ENCODE results near the gene AKAP13. TPM values are rescaled to one million over a fixed set of nuclear protein-coding genes. Genes with fewer than 3 reads are reported as not detected.

AKAP13 gene
- polyA plus RNA-seq, 1 donor from 2014 or later = 10.0 TPM

- no peak overlapping the region for H3K27ac ChIP-seq (ENCODE audit: low read length)
These were observed 259.5 kb downstream of the AKAP13 start for GRCh38 chr15:85639752-85640381.

GRCh38 chr15:85642065-85642692, 261.8 kb downstream of the AKAP13 start:
- no peak overlapping the region for H3K4me2 ChIP-seq (ENCODE audit: low read length)
- no peak overlapping the region for H3K9ac ChIP-seq (ENCODE audit: low read length)
- TF ChIP-seq RAD21 (conservative IDR thresholded peaks at IDR 0.05) (no peak), CTCF (IDR thresholded peaks at IDR 0.05; ENCODE audit: poor library complexity, severe bottlenecking) (no peak), SMC3 (conservative IDR thresholded peaks at IDR 0.05; ENCODE audit: poor library complexity) (no peak), EP300 (conservative IDR thresholded peaks at IDR 0.05; ENCODE audit: poor library complexity, severe bottlenecking) (no peak), MXI1 (conservative IDR thresholded peaks at IDR 0.05; ENCODE audit: poor library complexity, severe bottlenecking) (no peak), EZH2 (IDR thresholded peaks at IDR 0.05; ENCODE audit: borderline replicate concordance, insufficient read depth, low read length, poor library complexity, severe bottlenecking) (no peak)

More at GRCh38 chr15:85639752-85640381, 259.5 kb downstream of the AKAP13 start:
- Histone ChIP-seq H3K9me2 (ENCODE audit: insufficient read depth, low read length) (no peaks in the 10 kb centered on the region), H3K4me2 (ENCODE audit: low read length) (no peak overlapping the region), H4K20me1 (ENCODE audit: insufficient read depth) (no peaks in the 10 kb centered on the region), H2AFZ (ENCODE audit: low read depth, low read length) (no peak overlapping the region), H3K9me3 (ENCODE audit: low read length) (no peaks in the 10 kb centered on the region), H3K79me2 (replicated peaks; ENCODE audit: insufficient read depth, low read length) (peaks cover 5% of the 10 kb centered on the region), H3K9ac (ENCODE audit: low read length) (no peak overlapping the region), H3K27me3 (ENCODE audit: insufficient read depth, low read depth, low read length) (no peaks in the 10 kb centered on the region), H3K4me3 (ENCODE audit: low read length) (no peak overlapping the region), H3K36me3 (ENCODE audit: insufficient read depth, low read length) (no peaks in the 10 kb centered on the region), H3F3A (ENCODE audit: insufficient read depth, low read length, poor library complexity, severe bottlenecking) (no peaks in the 10 kb centered on the region)
- TF ChIP-seq REST (IDR thresholded peaks at IDR 0.05; ENCODE audit: borderline replicate concordance) (no peak), SMC3 (conservative IDR thresholded peaks at IDR 0.05; ENCODE audit: poor library complexity) (no peak), TAF1 (IDR thresholded peaks at IDR 0.05; ENCODE audit: low read depth) (no peak), MXI1 (conservative IDR thresholded peaks at IDR 0.05; ENCODE audit: poor library complexity, severe bottlenecking) (no peak), POLR2AphosphoS5 (IDR thresholded peaks at IDR 0.05) (no peak), RAD21 (conservative IDR thresholded peaks at IDR 0.05) (no peak), EZH2 (IDR thresholded peaks at IDR 0.05; ENCODE audit: borderline replicate concordance, insufficient read depth, low read length, poor library complexity, severe bottlenecking) (no peak), CTCF (IDR thresholded peaks at IDR 0.05; ENCODE audit: poor library complexity, severe bottlenecking) (no peak)

More at GRCh38 chr15:85642065-85642692, 261.8 kb downstream of the AKAP13 start:
- H3K4me3 ChIP-seq (ENCODE audit: low read length) = peak overlapping the region; percentile 7
- no peaks in the 10 kb centered on the region for H3K27me3 ChIP-seq (ENCODE audit: insufficient read depth, low read depth, low read length)
- no peak overlapping the region for H2AFZ ChIP-seq (ENCODE audit: low read depth, low read length)
- H3K36me3 ChIP-seq (ENCODE audit: insufficient read depth, low read length) = no peaks in the 10 kb centered on the region
- H4K20me1 ChIP-seq (ENCODE audit: insufficient read depth) = no peaks in the 10 kb centered on the region
- H3K9me2 ChIP-seq (ENCODE audit: insufficient read depth, low read length) = no peaks in the 10 kb centered on the region
- peak overlapping the region; percentile 25 for H3K27ac ChIP-seq (ENCODE audit: low read length)
- H3F3A ChIP-seq (ENCODE audit: insufficient read depth, low read length, poor library complexity, severe bottlenecking) = no peaks in the 10 kb centered on the region
- H3K9me3 ChIP-seq (ENCODE audit: low read length) = no peaks in the 10 kb centered on the region
- H3K79me2 ChIP-seq (replicated peaks; ENCODE audit: insufficient read depth, low read length) = peaks cover 3% of the 10 kb centered on the region

Data from neural cell (in vitro differentiated cells).